Fibroblast of lung (primary cell): ENCODE measurements around the gene WARS2. TPM values are rescaled to one million over a fixed set of nuclear protein-coding genes. Genes with fewer than 3 reads are reported as not detected.
A peak's percentile ranks its signal among the peaks of the same experiment; 100 is the strongest.

Source experiments
- DNase-seq, 2 donors: peaks; one replicate each; pipeline versions ENCODE4 v3.0.0 to v3.0.0-alpha.2; 2010; ENCODE audit warnings: low read depth in 2 of 2
- H2AFZ ChIP-seq: 2 replicates; pipeline ENCODE4 v1.5.1; 2012; ENCODE audit warnings: low read length, control low read depth, inconsistent platforms
- H3K27ac ChIP-seq: 2 replicates; pipeline ENCODE4 v1.5.1; 2011; ENCODE audit warnings: low read length, control low read depth; ENCODE audit not compliant: insufficient read depth
- H3K27me3 ChIP-seq: 2 replicates; pipeline ENCODE4 v1.5.1; 2011; ENCODE audit warnings: mild to moderate bottlenecking, low read length; ENCODE audit not compliant: control insufficient read depth, insufficient read depth
- H3K36me3 ChIP-seq: 2 replicates; pipeline ENCODE4 v1.5.1; 2011; ENCODE audit warnings: low read length; ENCODE audit not compliant: control insufficient read depth, insufficient read depth
- H3K4me1 ChIP-seq: 2 replicates; pipeline ENCODE4 v1.5.1; 2011; ENCODE audit warnings: low read length; ENCODE audit not compliant: control insufficient read depth, insufficient read depth; ENCODE audit errors: extremely low read depth
- H3K4me2 ChIP-seq: 2 replicates; pipeline ENCODE4 v1.5.1; 2011; ENCODE audit warnings: low read length, control low read depth; ENCODE audit not compliant: insufficient read depth; ENCODE audit errors: extremely low read depth
- H3K4me3 ChIP-seq, 4 experiments: fragments of 200-600 bp in 1 of 4; sonication (generic) in 1 of 4; replicated peaks in 1 of 4; 2 replicates each; pipeline ENCODE4 v1.5.1; 2011 to 2016; ENCODE audit warnings: low read length in 4 of 4, low read depth in 3 of 4, mild to moderate bottlenecking in 3 of 4, control low read depth in 2 of 4, inconsistent platforms in 1 of 4, mixed read lengths in 1 of 4; ENCODE audit not compliant: insufficient read depth in 1 of 4; ENCODE audit errors: control extremely low read depth in 1 of 4
- H3K79me2 ChIP-seq: 2 replicates; pipeline ENCODE4 v1.5.1; 2012; ENCODE audit warnings: mild to moderate bottlenecking, low read length, inconsistent platforms; ENCODE audit not compliant: control insufficient read depth, insufficient read depth
- H3K9ac ChIP-seq: 2 replicates; pipeline ENCODE4 v1.5.1; 2011; ENCODE audit warnings: mild to moderate bottlenecking, low read length, control low read depth; ENCODE audit not compliant: insufficient read depth
- H3K9me3 ChIP-seq: 2 replicates; pipeline ENCODE4 v1.5.1; 2012; ENCODE audit warnings: low read depth, low read length; ENCODE audit not compliant: control insufficient read depth, insufficient read depth
- H4K20me1 ChIP-seq: 2 replicates; pipeline ENCODE4 v1.5.1; 2011; ENCODE audit warnings: low read length; ENCODE audit not compliant: control insufficient read depth, insufficient read depth; ENCODE audit errors: extremely low read depth
- CTCF ChIP-seq, 2 donors: IDR thresholded peaks in 1 of 2; conservative IDR thresholded peaks in 1 of 2; 1 replicate in 1 of 2; 2 replicates in 1 of 2; pipeline ENCODE4 v1.5.1; 2011 to 2012; ENCODE audit warnings: low read length in 2 of 2, control low read depth in 1 of 2, inconsistent platforms in 1 of 2, low read depth in 1 of 2, mild to moderate bottlenecking in 1 of 2
- EZH2 ChIP-seq: IDR thresholded peaks from 2 replicates; pipeline ENCODE4 v1.5.1; 2012; ENCODE audit warnings: low read length, control low read depth, mild to moderate bottlenecking; ENCODE audit errors: missing control alignments
- polyA plus RNA-seq, 2 donors: library from polyadenylated mRNA; depleted of rRNA in 1 of 2; stranded (reverse) in 1 of 2; unstranded in 1 of 2; fragments of >200 nt; gene quantifications; 2 replicates each; pipeline ENCODE4 v1.2.1, GENCODE V29; 2011 to 2012; ENCODE audit warnings: missing spikeins in 1 of 2
- total RNA-seq: library from RNA; depleted of rRNA; stranded (reverse); fragments of >200 nt; gene quantifications from 2 replicates; pipeline ENCODE4 v1.2.1, GENCODE V29; 2014

WARS2 gene
- total and polyA plus RNA-seq, 2 donors (not counting 1 experiment from before 2014, with no cell fraction given) = 13.3 to 20.3 TPM

GRCh38 chr1:119040906-119041305 is 99.5 kb downstream of the WARS2 start:
- Histone ChIP-seq H3K4me1 (no peaks in the 10 kb centered on the region), H3K9ac (no peak overlapping the region), H2AFZ (no peak overlapping the region), H3K79me2 (no peaks in the 10 kb centered on the region), H3K27ac (no peak overlapping the region), H3K4me3 (no peak overlapping the region), H4K20me1 (no peaks in the 10 kb centered on the region), H3K36me3 (no peaks in the 10 kb centered on the region), H3K9me3 (no peaks in the 10 kb centered on the region), H3K4me2 (no peak overlapping the region), H3K27me3 (no peaks in the 10 kb centered on the region)
- DNase-seq = peak in 1 of 2 donors; percentile 64
- TF ChIP-seq CTCF (conservative IDR thresholded peaks at IDR 0.05 in 1 of 2, IDR thresholded peaks at IDR 0.05 in 1 of 2; ENCODE audit: low read depth in 1 of 2, low read length in 2 of 2) (no peak), EZH2 (no peak)

- Histone ChIP-seq H3K27me3 (no peaks in the 10 kb centered on the region), H4K20me1 (no peaks in the 10 kb centered on the region), H2AFZ (no peak overlapping the region), H3K4me2 (no peak overlapping the region), H3K9ac (no peak overlapping the region), H3K27ac (no peak overlapping the region), H3K36me3 (no peaks in the 10 kb centered on the region), H3K4me3 (no peak overlapping the region), H3K9me3 (no peaks in the 10 kb centered on the region), H3K4me1 (no peaks in the 10 kb centered on the region), H3K79me2 (no peaks in the 10 kb centered on the region)
- DNase-seq = no peak
- TF ChIP-seq EZH2 (no peak), CTCF (conservative IDR thresholded peaks at IDR 0.05 in 1 of 2, IDR thresholded peaks at IDR 0.05 in 1 of 2; ENCODE audit: low read depth in 1 of 2, low read length in 2 of 2) (no peak)
Observed at GRCh38 chr1:119040489-119040888, 100.0 kb downstream of the WARS2 start.

- no peaks in the 10 kb centered on the region for H4K20me1 ChIP-seq
- no peaks in the 10 kb centered on the region for H3K27me3 ChIP-seq
- no peaks in the 10 kb centered on the region for H3K79me2 ChIP-seq
- no peaks in the 10 kb centered on the region for H3K36me3 ChIP-seq
- H3K4me1 ChIP-seq = no peaks in the 10 kb centered on the region
- H3K9ac ChIP-seq = no peak overlapping the region
- DNase-seq = no peak
- H3K27ac ChIP-seq = no peak overlapping the region
- H3K4me3 ChIP-seq = no peak overlapping the region
- H2AFZ ChIP-seq = no peak overlapping the region
- no peak for TF ChIP-seq CTCF (conservative IDR thresholded peaks at IDR 0.05 in 1 of 2, IDR thresholded peaks at IDR 0.05 in 1 of 2; ENCODE audit: low read depth in 1 of 2, low read length in 2 of 2)
- TF ChIP-seq EZH2 = no peak
- H3K4me2 ChIP-seq = no peak overlapping the region
- H3K9me3 ChIP-seq = no peaks in the 10 kb centered on the region
Observed at GRCh38 chr1:119038363-119038762, 102.1 kb downstream of the WARS2 start.
